HepG2 (cell line): Measurements from ENCODE around the gene HOXB2. TPM values are rescaled to one million over a fixed set of nuclear protein-coding genes. Genes with fewer than 3 reads are reported as not detected.

Experiments
- ATAC-seq: fragments of 200-7000 bp; cut with Tn5 transposase; 3 replicates; pipeline ENCODE4 v1.9.1; 2020; ENCODE audit warnings: mild to moderate bottlenecking, moderate library complexity
- BruUV-seq: library from RNA; stranded (reverse); fragments of 400-500 nt; replicated peaks from 2 replicates; lab custom pipeline; 2021; lab: Mats Ljungman, UMichigan
- CTCF ChIA-PET: fragments of 300-600 bp; formaldehyde crosslinking; extraction: SDS; loops from one replicate; lab custom pipeline; 2021; ENCODE audit warnings: low total read pairs, inconsistent platforms, low intra/inter-chr PET ratio; lab: Yijun Ruan, JAX
- POLR2A ChIA-PET: fragments of 350-600 bp; sonication (Branson Sonifier 250); formaldehyde crosslinking; loops from one replicate; lab custom pipeline; 2020; ENCODE audit warnings: antibody characterized with exemption, inconsistent platforms; lab: Yijun Ruan, JAX
- DNase-seq: peaks from one replicate; pipeline ENCODE4 v3.0.0-alpha.2; 2015; ENCODE audit warnings: low spot score
- FAIRE-seq: peaks from 3 replicates; lab custom pipeline; 2011; peaks lifted over from hg19 to GRCh38; lab: Jason Lieb, UNC
- H2AFZ ChIP-seq: one replicate; pipeline ENCODE4 v1.6.1; 2011; ENCODE audit warnings: low read length, inconsistent platforms
- H3K27ac ChIP-seq: fragments of 300-600 bp; 3 replicates; pipeline ENCODE4 v1.8.0; 2011; ENCODE audit warnings: mixed run types, mild to moderate bottlenecking, mixed read lengths, low read length, inconsistent platforms; ENCODE audit not compliant: insufficient read depth; ENCODE audit errors: extremely low read length
- H3K27me3 ChIP-seq, 2 experiments: fragments of 200-600 bp in 1 of 2; 2 replicates in 1 of 2; 3 replicates in 1 of 2; pipeline versions ENCODE4 v1.6.0 to v1.8.0; 2011; ENCODE audit warnings: low read length in 2 of 2, mild to moderate bottlenecking in 2 of 2, moderate library complexity in 2 of 2, inconsistent platforms in 1 of 2; ENCODE audit not compliant: insufficient read depth in 2 of 2, control insufficient read depth in 1 of 2
- H3K36me3 ChIP-seq, 2 experiments: fragments of 200-600 bp in 1 of 2; replicated peaks in 1 of 2; 2 replicates in 1 of 2; 3 replicates in 1 of 2; pipeline versions ENCODE4 v1.5.1 to v1.8.0; 2011; ENCODE audit warnings: low read length in 2 of 2, inconsistent platforms in 1 of 2; ENCODE audit not compliant: insufficient read depth in 2 of 2, control insufficient read depth in 1 of 2
- H3K4me1 ChIP-seq: 2 replicates; pipeline ENCODE4 v1.5.1; 2012; ENCODE audit warnings: low read length, inconsistent platforms; ENCODE audit not compliant: insufficient read depth
- H3K4me2 ChIP-seq: 2 replicates; pipeline ENCODE4 v1.6.0; 2011; ENCODE audit warnings: low read depth, low read length, inconsistent platforms
- H3K4me3 ChIP-seq, 3 experiments: fragments of 200-600 bp in 1 of 3; sonication (generic), shearing (Covaris generic) in 1 of 3; replicated peaks in 1 of 3; 2 replicates each; pipeline ENCODE4 v1.5.1; 2011 to 2016; ENCODE audit warnings: low read length in 3 of 3, inconsistent platforms in 2 of 3, low read depth in 2 of 3, mild to moderate bottlenecking in 2 of 3, control low read depth in 1 of 3, mixed read lengths in 1 of 3; ENCODE audit not compliant: insufficient read depth in 1 of 3
- H3K79me2 ChIP-seq: one replicate; pipeline ENCODE4 v1.6.1; 2011; ENCODE audit warnings: low read length, inconsistent platforms; ENCODE audit not compliant: insufficient read depth
- H3K9ac ChIP-seq: 2 replicates; pipeline ENCODE4 v1.6.0; 2011; ENCODE audit warnings: mild to moderate bottlenecking, low read depth, low read length, inconsistent platforms; ENCODE audit not compliant: insufficient read depth
- H3K9me3 ChIP-seq: 2 replicates; pipeline ENCODE4 v1.5.1; 2012; ENCODE audit warnings: mild to moderate bottlenecking, low read length
- H4K20me1 ChIP-seq: 2 replicates; pipeline ENCODE4 v1.6.0; 2011; ENCODE audit warnings: inconsistent platforms, mild to moderate bottlenecking, low read length, moderate library complexity; ENCODE audit not compliant: insufficient read depth
- AKAP8 ChIP-seq: sonication (generic); formaldehyde crosslinking; IDR thresholded peaks from 2 replicates; pipeline ENCODE4 v1.5.1; 2020; ENCODE audit warnings: mild to moderate bottlenecking, missing genetic modification reagents
- FOSL2 ChIP-seq: sonication (generic); formaldehyde crosslinking; IDR thresholded peaks from 2 replicates; pipeline ENCODE4 v1.4.0; 2020; ENCODE audit warnings: missing genetic modification reagents
- ZNF280B ChIP-seq: sonication (generic); formaldehyde crosslinking; IDR thresholded peaks from 2 replicates; pipeline ENCODE4 v1.5.0; 2020; ENCODE audit warnings: missing genetic modification reagents, mild to moderate bottlenecking, borderline replicate concordance
- ZNF362 ChIP-seq: sonication (generic); formaldehyde crosslinking; IDR thresholded peaks from 2 replicates; pipeline ENCODE4 v1.4.0; 2020; ENCODE audit warnings: missing genetic modification reagents, mild to moderate bottlenecking, borderline replicate concordance
- ZNF816 ChIP-seq: sonication (generic); formaldehyde crosslinking; IDR thresholded peaks from 2 replicates; pipeline ENCODE4 v1.8.0; 2022; ENCODE audit warnings: missing genetic modification reagents, mild to moderate bottlenecking, borderline replicate concordance
- WGBS: methylation state at CpG from one replicate; pipeline ENCODE4 v1.1.6; 2017; ENCODE audit warnings: low lambda C conversion rate; 5-methylcytosine and 5-hydroxymethylcytosine counted together
- in situ Hi-C: cut with HindIII; loops from 2 replicates; pipeline ENCODE4 v1.10.0; 2017; ENCODE audit warnings: low pct_unique_long_range_greater_than_20kb; ENCODE audit not compliant: extremely low pct_ligation_motif_present
- intact Hi-C: fragments of 100-400 bp; cut with micrococcal nuclease; formaldehyde crosslinking; loops from one replicate; pipeline ENCODE4 v1.10.0; 2022; ENCODE audit not compliant: unreplicated experiment
- polyA plus RNA-seq, 8 experiments: library from polyadenylated mRNA; depleted of rRNA in 3 of 8; stranded (reverse) in 7 of 8; unstranded in 1 of 8; fragments of >200 nt; fragmentation: Illumina TruSeq in 4 of 8; extraction: Trizol in 4 of 8; gene quantifications; 2 replicates each; pipeline versions ENCODE4 v1.2.1 to v1.2.3, GENCODE V29; 2011 to 2016; ENCODE audit warnings: low read depth in 4 of 8, missing spikeins in 1 of 8, mixed read lengths in 1 of 8; ENCODE audit not compliant: insufficient read depth in 1 of 8
- total RNA-seq, 5 experiments: library from RNA; depleted of rRNA; stranded (reverse); fragments of >200 nt; fragmentation: Illumina TruSeq; extraction: Trizol; gene quantifications; 2 replicates each; pipeline ENCODE4 v1.2.3, GENCODE V29; 2016; ENCODE audit warnings: low read depth in 1 of 5

HOXB2 gene
- total and polyA plus RNA-seq, 2 of the 13 experiments (the other 11 are each of a cell fraction or from before 2014, with no cell fraction given) = not detected

DNA sequence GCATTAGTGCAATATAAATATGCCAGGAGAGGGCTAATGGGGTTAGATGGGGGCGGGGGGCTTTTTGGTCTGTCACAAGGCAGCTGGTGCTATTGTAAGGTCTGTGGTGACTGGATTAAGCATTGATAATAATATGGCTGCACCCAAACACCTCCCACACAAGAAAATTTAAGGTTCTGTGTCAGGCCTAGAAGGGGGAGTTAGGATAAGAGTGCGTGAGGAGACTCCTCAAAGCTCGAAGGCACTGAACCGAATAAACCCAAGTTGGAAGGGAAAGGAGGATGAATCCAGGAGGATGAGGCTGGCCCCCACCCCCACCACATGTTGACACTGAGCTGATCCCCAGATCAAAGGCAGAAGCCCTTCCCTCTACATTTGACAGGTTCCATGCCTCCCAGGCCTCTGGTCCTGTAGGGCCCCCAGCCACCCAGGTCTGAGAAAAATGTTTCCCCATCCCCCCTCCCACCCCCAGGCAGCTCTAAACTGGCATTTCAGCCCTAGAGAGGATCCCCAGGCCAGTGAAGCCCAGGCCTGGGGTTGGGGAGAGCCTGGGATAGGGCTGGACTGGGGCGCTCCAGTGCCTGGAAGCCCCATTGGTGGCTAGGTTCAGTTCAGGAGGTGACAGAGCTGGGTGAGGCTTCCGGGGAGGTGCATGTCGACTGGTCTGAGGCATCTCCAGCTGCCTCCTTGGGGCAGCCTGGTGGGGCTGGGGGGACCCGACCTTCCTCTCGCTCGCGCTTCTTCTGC, 15.8 kb downstream of the HOXB2 start:
- ChIA-PET POLR2A (no interaction called here), CTCF (no interaction called here)
- peaks cover 6 to 74% of the 10 kb centered on the region in 2 experiments for H3K27me3 ChIP-seq
- in situ Hi-C loops (no loop called here), intact Hi-C loops (no loop called here)
- FAIRE-seq (no peak), DNase-seq (no peak), ATAC-seq (no peak; the same call in 2 of the 3 replicates)
- H4K20me1 ChIP-seq = no peaks in the 10 kb centered on the region
- no peak overlapping the region for H3K9ac ChIP-seq
- H3K36me3 ChIP-seq = no peaks in the 10 kb centered on the region
- WGBS = 55% methylated on average over 11 of the region's 11 CpGs
- no peak overlapping the region for H3K27ac ChIP-seq
- H3K4me2 ChIP-seq = no peak overlapping the region
- no peak overlapping the region for H2AFZ ChIP-seq
- no peaks in the 10 kb centered on the region for H3K79me2 ChIP-seq
- no peak overlapping the region for H3K4me3 ChIP-seq
- no peaks in the 10 kb centered on the region for H3K9me3 ChIP-seq
- TF ChIP-seq AKAP8 (CRISPR knock-in tag) (no peak), ZNF816 (CRISPR knock-in tag) (no peak), ZNF280B (CRISPR knock-in tag) (no peak), ZNF362 (CRISPR knock-in tag) (no peak), FOSL2 (no peak)
- BruUV-seq = no TSS peak
- no peaks in the 10 kb centered on the region for H3K4me1 ChIP-seq
